ENCODE measurements around the gene SPTBN1. TPM values are rescaled to one million over a fixed set of nuclear protein-coding genes. Genes with fewer than 3 reads are reported as not detected.

Gene SPTBN1
- total and polyA plus RNA-seq, 5 donors, result 141 to 348 (median 331) TPM

GRCh38 chr2:54585136-54585733 is 129.1 kb downstream of the SPTBN1 start:
- DNase-seq (no peak), ATAC-seq (no peak)
- intact Hi-C loops (cut with DNase I), result no loop called here
- Histone ChIP-seq H3K4me3 (ENCODE audit: low read length) (no peak overlapping the region), H3K27ac (ENCODE audit: low read length) (no peak overlapping the region), H3K27me3 (ENCODE audit: control insufficient read depth, insufficient read depth) (no peaks in the 10 kb centered on the region), H3K9me3 (ENCODE audit: control insufficient read depth, low read length) (no peaks in the 10 kb centered on the region), H3K4me1 (ENCODE audit: control insufficient read depth, insufficient read depth, low read length) (peaks cover 22% of the 10 kb centered on the region)

GRCh38 chr2:54586062-54586461 is 129.9 kb downstream of the SPTBN1 start:
- Histone ChIP-seq H3K27ac (ENCODE audit: low read length) (no peak overlapping the region), H3K4me1 (ENCODE audit: control insufficient read depth, insufficient read depth, low read length) (peaks cover 25% of the 10 kb centered on the region)
- whole genome bisulfite sequencing, result 30% methylated on average over 7 of the region's 7 CpGs

GRCh38 chr2:54586494-54586893 is 130.4 kb downstream of the SPTBN1 start:
- no peaks in the 10 kb centered on the region for H3K27me3 ChIP-seq (ENCODE audit: control insufficient read depth, insufficient read depth)
- intact Hi-C loops (cut with DNase I), result no loop called here
- ATAC-seq, result no peak
- no peaks in the 10 kb centered on the region for H3K9me3 ChIP-seq (ENCODE audit: control insufficient read depth, low read length)
- DNase-seq, result no peak
- 49% methylated on average over 4 of the region's 4 CpGs for WGBS
- H3K27ac ChIP-seq (ENCODE audit: low read length), result no peak overlapping the region
- peaks cover 23% of the 10 kb centered on the region for H3K4me1 ChIP-seq (ENCODE audit: control insufficient read depth, insufficient read depth, low read length)
- H3K4me3 ChIP-seq (ENCODE audit: low read length), result no peak overlapping the region

More at GRCh38 chr2:54586062-54586461, 129.9 kb downstream of the SPTBN1 start:
- no peak for DNase-seq
- H3K9me3 ChIP-seq (ENCODE audit: control insufficient read depth, low read length), result no peaks in the 10 kb centered on the region
- peak in 1 of 2 donors; percentile 35 for ATAC-seq
- intact Hi-C loops (cut with DNase I), result no loop called here
- H3K4me3 ChIP-seq (ENCODE audit: low read length), result no peak overlapping the region
- no peaks in the 10 kb centered on the region for H3K27me3 ChIP-seq (ENCODE audit: control insufficient read depth, insufficient read depth)

- H3K4me1 ChIP-seq (ENCODE audit: control insufficient read depth, insufficient read depth, low read length), result peaks cover 21% of the 10 kb centered on the region
Measured at GRCh38 chr2:54587171-54588016, 131.3 kb downstream of the SPTBN1 start.

GRCh38 chr2:54588244-54588899 is 132.2 kb downstream of the SPTBN1 start:
- no peaks in the 10 kb centered on the region for H3K9me3 ChIP-seq (ENCODE audit: control insufficient read depth, low read length)
- DNase-seq, result no peak
- no peaks in the 10 kb centered on the region for H3K27me3 ChIP-seq (ENCODE audit: control insufficient read depth, insufficient read depth)
- peaks cover 20% of the 10 kb centered on the region for H3K4me1 ChIP-seq (ENCODE audit: control insufficient read depth, insufficient read depth, low read length)
- peak overlapping the region; percentile 16 for H3K27ac ChIP-seq (ENCODE audit: low read length)
- intact Hi-C loops (cut with DNase I), result no loop called here
- 51% methylated on average over 1 of the region's 1 CpG for WGBS
- H3K4me3 ChIP-seq (ENCODE audit: low read length), result no peak overlapping the region
- no peak for ATAC-seq

More at GRCh38 chr2:54587171-54588016, 131.3 kb downstream of the SPTBN1 start:
- WGBS, result 79% methylated on average over 8 of the region's 8 CpGs
- H3K4me3 ChIP-seq (ENCODE audit: low read length), result no peak overlapping the region
- intact Hi-C loops (cut with DNase I), result no loop called here
- H3K9me3 ChIP-seq (ENCODE audit: control insufficient read depth, low read length), result no peaks in the 10 kb centered on the region
- no peaks in the 10 kb centered on the region for H3K27me3 ChIP-seq (ENCODE audit: control insufficient read depth, insufficient read depth)
- no peak overlapping the region for H3K27ac ChIP-seq (ENCODE audit: low read length)
- no peak for ATAC-seq
- no peak for DNase-seq

GRCh38 chr2:54589038-54589339 is 132.9 kb downstream of the SPTBN1 start:
- DNase-seq (no peak), ATAC-seq (no peak)
- Histone ChIP-seq H3K9me3 (ENCODE audit: control insufficient read depth, low read length) (no peaks in the 10 kb centered on the region), H3K27ac (ENCODE audit: low read length) (peak overlapping the region; percentile 92), H3K27me3 (ENCODE audit: control insufficient read depth, insufficient read depth) (no peaks in the 10 kb centered on the region), H3K4me1 (ENCODE audit: control insufficient read depth, insufficient read depth, low read length) (peaks cover 22% of the 10 kb centered on the region), H3K4me3 (ENCODE audit: low read length) (no peak overlapping the region)
- 68% methylated on average over 4 of the region's 4 CpGs for WGBS
- intact Hi-C loops (cut with DNase I), result no loop called here

GRCh38 chr2:54589340-54590215 is 133.5 kb downstream of the SPTBN1 start:
- intact Hi-C loops (cut with DNase I), result no loop called here
- Histone ChIP-seq H3K27me3 (ENCODE audit: control insufficient read depth, insufficient read depth) (no peaks in the 10 kb centered on the region), H3K4me3 (ENCODE audit: low read length) (no peak overlapping the region), H3K27ac (ENCODE audit: low read length) (peak overlapping the region; percentile 92), H3K4me1 (ENCODE audit: control insufficient read depth, insufficient read depth, low read length) (peaks cover 22% of the 10 kb centered on the region), H3K9me3 (ENCODE audit: control insufficient read depth, low read length) (no peaks in the 10 kb centered on the region)
- 29% methylated on average over 7 of the region's 7 CpGs for WGBS
- ATAC-seq, result peak; percentile 77 to 88
- DNase-seq, result no peak

- Histone ChIP-seq H3K4me3 (ENCODE audit: low read length) (no peak overlapping the region), H3K9me3 (ENCODE audit: control insufficient read depth, low read length) (no peaks in the 10 kb centered on the region), H3K27ac (ENCODE audit: low read length) (no peak overlapping the region), H3K4me1 (ENCODE audit: control insufficient read depth, insufficient read depth, low read length) (peaks cover 25% of the 10 kb centered on the region), H3K27me3 (ENCODE audit: control insufficient read depth, insufficient read depth) (no peaks in the 10 kb centered on the region)
- ATAC-seq (no peak), DNase-seq (no peak)
- intact Hi-C loops (cut with DNase I), result no loop called here
- WGBS, result 69% methylated on average over 7 of the region's 7 CpGs
Measured at GRCh38 chr2:54590216-54591120, 134.3 kb downstream of the SPTBN1 start.

GRCh38 chr2:54591551-54591950 is 135.4 kb downstream of the SPTBN1 start:
- Histone ChIP-seq H3K27me3 (ENCODE audit: control insufficient read depth, insufficient read depth) (no peaks in the 10 kb centered on the region), H3K27ac (ENCODE audit: low read length) (no peak overlapping the region), H3K4me3 (ENCODE audit: low read length) (no peak overlapping the region), H3K4me1 (ENCODE audit: control insufficient read depth, insufficient read depth, low read length) (peaks cover 34% of the 10 kb centered on the region), H3K9me3 (ENCODE audit: control insufficient read depth, low read length) (no peaks in the 10 kb centered on the region)
- intact Hi-C loops (cut with DNase I), result no loop called here
- 74% methylated on average over 3 of the region's 3 CpGs for WGBS
- DNase-seq (no peak), ATAC-seq (no peak)

GRCh38 chr2:54593249-54593648 is 137.1 kb downstream of the SPTBN1 start:
- 93% methylated on average over 4 of the region's 4 CpGs for WGBS
- Histone ChIP-seq H3K4me1 (ENCODE audit: control insufficient read depth, insufficient read depth, low read length) (peaks cover 36% of the 10 kb centered on the region), H3K27ac (ENCODE audit: low read length) (no peak overlapping the region), H3K9me3 (ENCODE audit: control insufficient read depth, low read length) (no peaks in the 10 kb centered on the region), H3K27me3 (ENCODE audit: control insufficient read depth, insufficient read depth) (no peaks in the 10 kb centered on the region), H3K4me3 (ENCODE audit: low read length) (no peak overlapping the region)
- DNase-seq, result no peak
- intact Hi-C loops (cut with DNase I), result no loop called here
- ATAC-seq, result no peak
